A673 (cell line): ENCODE results near the gene DCHS2. TPM values are rescaled to one million over a fixed set of nuclear protein-coding genes. Genes with fewer than 3 reads are reported as not detected.

ENCODE experiments used
- BruUV-seq: library from RNA; stranded (reverse); fragments of 400-500 nt; replicated peaks from 2 replicates; lab custom pipeline; 2021; lab: Mats Ljungman, UMichigan
- CTCF ChIA-PET: fragments of 300-600 bp; sonication (Branson Sonifier 250); formaldehyde crosslinking; loops from one replicate; lab custom pipeline; 2022; ENCODE audit warnings: antibody characterized with exemption; lab: Charles Lee
- POLR2A ChIA-PET: fragments of 300-600 bp; sonication (Branson Sonifier 250); formaldehyde crosslinking; loops from one replicate; lab custom pipeline; 2022; ENCODE audit warnings: antibody characterized with exemption; ENCODE audit not compliant: low non-redundant PET; lab: Charles Lee
- DNase-seq: peaks from one replicate; pipeline ENCODE4 v3.0.0-alpha.2; 2015; ENCODE audit warnings: low spot score
- H3K27ac ChIP-seq: fragments of 200-600 bp; sonication (generic); 2 replicates; pipeline ENCODE4 v1.5.1; 2016; ENCODE audit warnings: mixed run types, low read depth, mild to moderate bottlenecking, mixed read lengths, antibody characterized with exemption, low read length; ENCODE audit not compliant: poor library complexity, severe bottlenecking
- H3K27me3 ChIP-seq: fragments of 200-600 bp; sonication (generic); replicated peaks from 2 replicates; pipeline ENCODE4 v1.6.1; 2017; ENCODE audit warnings: mixed run types, low read depth, mild to moderate bottlenecking, mixed read lengths, antibody characterized with exemption, low read length; ENCODE audit not compliant: insufficient read depth, poor library complexity
- H3K36me3 ChIP-seq: fragments of 200-600 bp; sonication (generic); 2 replicates; pipeline ENCODE4 v1.6.1; 2016; ENCODE audit warnings: mixed run types, mild to moderate bottlenecking, mixed read lengths, antibody characterized with exemption, low read length; ENCODE audit not compliant: insufficient read depth, poor library complexity, severe bottlenecking
- H3K4me1 ChIP-seq: fragments of 200-600 bp; sonication (generic); 2 replicates; pipeline ENCODE4 v1.6.1; 2017; ENCODE audit warnings: mixed run types, mild to moderate bottlenecking, mixed read lengths, antibody characterized with exemption, low read length; ENCODE audit not compliant: insufficient read depth, poor library complexity, severe bottlenecking
- H3K4me3 ChIP-seq: fragments of 200-600 bp; sonication (generic); 2 replicates; pipeline ENCODE4 v1.5.1; 2016; ENCODE audit warnings: low read depth, mixed run types, mild to moderate bottlenecking, mixed read lengths, low read length; ENCODE audit not compliant: poor library complexity, severe bottlenecking
- H3K9me3 ChIP-seq: fragments of 200-600 bp; sonication (generic); 2 replicates; pipeline ENCODE4 v1.6.1; 2016; ENCODE audit warnings: mixed run types, low read depth, mild to moderate bottlenecking, mixed read lengths, antibody characterized with exemption, low read length; ENCODE audit not compliant: poor library complexity, severe bottlenecking
- EZH2 ChIP-seq: fragments of 200-600 bp; sonication (generic); IDR thresholded peaks from 2 replicates; pipeline ENCODE4 v1.6.1; 2017; ENCODE audit warnings: borderline replicate concordance, low read depth, mild to moderate bottlenecking, mixed read lengths, antibody characterized with exemption, low read length; ENCODE audit not compliant: poor library complexity, severe bottlenecking
- intact Hi-C: fragments of 100-400 bp; cut with micrococcal nuclease; formaldehyde crosslinking; loops from one replicate; pipeline ENCODE4 v1.10.0; 2022; ENCODE audit not compliant: unreplicated experiment
- total RNA-seq: library from RNA; stranded (reverse); gene quantifications from 2 replicates; pipeline ENCODE4 v1.2.3, GENCODE V29; 2021
- TF ChIP-seq, protein P1 (sequence below): fragments of 300-800, 200-600 bp; sonication (generic); conservative IDR thresholded peaks from 2 replicates; pipeline ENCODE4 v1.5.1; 2017; ENCODE audit warnings: low read depth, mild to moderate bottlenecking, antibody characterized with exemption, low read length, moderate library complexity, mixed read lengths

DCHS2 gene
- total RNA-seq, 1 experiment from 2014 or later = 0.58 TPM

DNA sequence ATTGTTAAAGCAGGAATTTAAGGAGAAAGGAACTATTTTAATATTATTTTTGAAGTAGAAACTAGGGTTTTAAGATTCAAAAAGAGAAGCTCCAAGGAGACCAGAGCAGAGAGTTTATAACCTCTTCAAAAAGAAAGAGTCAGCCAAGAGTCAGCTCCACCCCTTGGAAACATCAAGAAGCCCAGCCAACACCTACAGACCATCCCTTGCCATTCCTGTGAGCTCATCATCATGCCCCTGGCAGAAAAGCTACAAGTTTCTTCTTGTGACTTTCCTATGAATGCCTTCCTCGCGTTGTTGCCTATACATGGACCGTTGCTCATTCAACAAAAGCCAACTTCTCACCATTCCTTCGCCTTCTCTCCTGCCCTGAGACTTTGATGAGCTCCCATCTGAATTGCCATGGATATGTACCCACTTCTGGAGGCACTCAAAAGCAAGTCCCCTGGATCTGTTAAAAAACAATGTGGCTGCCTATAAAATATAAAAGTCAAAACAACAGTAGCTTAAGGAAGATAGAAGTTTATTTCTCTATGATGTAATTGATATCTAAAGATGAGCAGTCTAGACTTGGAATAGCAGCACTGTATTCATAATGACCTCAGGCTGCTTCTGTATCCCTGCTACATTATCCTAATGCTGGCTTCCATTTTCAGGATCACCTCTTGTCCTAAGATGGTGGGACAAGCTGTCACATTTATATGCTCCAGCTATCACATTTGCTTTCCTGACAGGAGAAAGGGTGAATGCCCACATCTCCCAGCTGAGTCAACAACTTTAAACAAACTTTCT, 38.3 kb upstream of the DCHS2 start:
- Histone ChIP-seq H3K4me1 (no peaks in the 10 kb centered on the region), H3K27ac (no peak overlapping the region), H3K9me3 (no peaks in the 10 kb centered on the region), H3K27me3 (no peaks in the 10 kb centered on the region), H3K4me3 (no peak overlapping the region), H3K36me3 (no peaks in the 10 kb centered on the region)
- no TSS peak for BruUV-seq
- intact Hi-C loops = no loop called here
- ChIA-PET CTCF (no interaction called here), POLR2A (no interaction called here)
- no peak for DNase-seq
- TF ChIP-seq, protein P1, sequence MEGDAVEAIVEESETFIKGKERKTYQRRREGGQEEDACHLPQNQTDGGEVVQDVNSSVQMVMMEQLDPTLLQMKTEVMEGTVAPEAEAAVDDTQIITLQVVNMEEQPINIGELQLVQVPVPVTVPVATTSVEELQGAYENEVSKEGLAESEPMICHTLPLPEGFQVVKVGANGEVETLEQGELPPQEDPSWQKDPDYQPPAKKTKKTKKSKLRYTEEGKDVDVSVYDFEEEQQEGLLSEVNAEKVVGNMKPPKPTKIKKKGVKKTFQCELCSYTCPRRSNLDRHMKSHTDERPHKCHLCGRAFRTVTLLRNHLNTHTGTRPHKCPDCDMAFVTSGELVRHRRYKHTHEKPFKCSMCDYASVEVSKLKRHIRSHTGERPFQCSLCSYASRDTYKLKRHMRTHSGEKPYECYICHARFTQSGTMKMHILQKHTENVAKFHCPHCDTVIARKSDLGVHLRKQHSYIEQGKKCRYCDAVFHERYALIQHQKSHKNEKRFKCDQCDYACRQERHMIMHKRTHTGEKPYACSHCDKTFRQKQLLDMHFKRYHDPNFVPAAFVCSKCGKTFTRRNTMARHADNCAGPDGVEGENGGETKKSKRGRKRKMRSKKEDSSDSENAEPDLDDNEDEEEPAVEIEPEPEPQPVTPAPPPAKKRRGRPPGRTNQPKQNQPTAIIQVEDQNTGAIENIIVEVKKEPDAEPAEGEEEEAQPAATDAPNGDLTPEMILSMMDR = no peak
- TF ChIP-seq EZH2 = no peak

DNA sequence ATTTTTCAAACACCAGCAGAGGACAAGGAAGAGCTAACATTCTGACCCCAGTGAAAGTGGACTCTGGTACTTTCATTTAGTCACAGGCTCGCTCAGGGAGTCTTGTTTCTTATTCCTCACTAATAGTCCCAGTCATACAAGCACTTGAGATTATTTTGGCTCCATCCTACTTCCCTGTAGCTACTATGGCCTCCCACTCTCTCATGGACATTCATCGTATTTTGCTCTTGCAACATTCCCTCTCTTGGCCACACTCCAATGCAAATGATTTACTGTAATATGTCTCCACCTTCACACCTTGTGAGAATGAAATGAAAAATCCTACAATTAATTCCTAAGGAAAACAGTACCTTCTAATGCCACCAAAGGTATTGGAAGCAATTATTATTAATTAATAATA, 37.3 kb upstream of the DCHS2 start:
- no peaks in the 10 kb centered on the region for H3K27me3 ChIP-seq
- TF ChIP-seq EZH2 = no peak
- TF ChIP-seq, protein P1 = no peak
- no peak overlapping the region for H3K27ac ChIP-seq
- peak; percentile 7 for DNase-seq
- ChIA-PET CTCF (no interaction called here), POLR2A (no interaction called here)
- H3K4me1 ChIP-seq = no peaks in the 10 kb centered on the region
- intact Hi-C loops = no loop called here
- H3K4me3 ChIP-seq = no peak overlapping the region
- H3K36me3 ChIP-seq = no peaks in the 10 kb centered on the region
- H3K9me3 ChIP-seq = no peaks in the 10 kb centered on the region
- no TSS peak for BruUV-seq

DNA sequence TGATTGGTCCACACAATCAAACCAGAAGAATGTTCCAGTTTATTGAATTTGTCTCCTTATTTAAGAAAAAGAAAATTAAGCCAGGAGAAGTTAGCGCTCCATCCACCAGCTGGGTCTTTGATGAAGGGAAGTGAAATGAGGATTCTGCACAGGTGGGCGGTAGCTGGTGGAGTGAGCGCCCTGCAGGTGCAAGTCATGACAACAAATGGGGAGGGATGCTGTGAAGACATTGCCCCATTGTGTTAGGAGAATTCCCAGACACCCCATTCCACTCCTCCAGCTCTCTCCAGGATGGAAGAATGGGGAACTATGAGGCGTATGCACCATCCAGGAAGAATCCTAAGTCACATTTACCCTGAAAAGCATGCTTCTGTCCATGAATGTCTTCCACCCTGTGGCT, 35.7 kb upstream of the DCHS2 start:
- Histone ChIP-seq H3K36me3 (no peaks in the 10 kb centered on the region), H3K4me3 (no peak overlapping the region), H3K9me3 (no peaks in the 10 kb centered on the region), H3K27ac (no peak overlapping the region), H3K4me1 (no peaks in the 10 kb centered on the region), H3K27me3 (no peaks in the 10 kb centered on the region)
- POLR2A ChIA-PET = no interaction called here
- DNase-seq = no peak
- TF ChIP-seq, protein P1 = no peak
- no peak for TF ChIP-seq EZH2
- no TSS peak for BruUV-seq
- CTCF ChIA-PET = no interaction called here
- intact Hi-C loops = no loop called here
